ENCODE measurements around the gene SMURF2. TPM values are rescaled to one million over a fixed set of nuclear protein-coding genes. Genes with fewer than 3 reads are reported as not detected.

Gene SMURF2
- total and polyA plus RNA-seq, 9 of the 15 experiments (the other 6 are each of a cell fraction or from before 2014, with no cell fraction given), result 3.8 to 22.0 (median 14.8) TPM

DNA sequence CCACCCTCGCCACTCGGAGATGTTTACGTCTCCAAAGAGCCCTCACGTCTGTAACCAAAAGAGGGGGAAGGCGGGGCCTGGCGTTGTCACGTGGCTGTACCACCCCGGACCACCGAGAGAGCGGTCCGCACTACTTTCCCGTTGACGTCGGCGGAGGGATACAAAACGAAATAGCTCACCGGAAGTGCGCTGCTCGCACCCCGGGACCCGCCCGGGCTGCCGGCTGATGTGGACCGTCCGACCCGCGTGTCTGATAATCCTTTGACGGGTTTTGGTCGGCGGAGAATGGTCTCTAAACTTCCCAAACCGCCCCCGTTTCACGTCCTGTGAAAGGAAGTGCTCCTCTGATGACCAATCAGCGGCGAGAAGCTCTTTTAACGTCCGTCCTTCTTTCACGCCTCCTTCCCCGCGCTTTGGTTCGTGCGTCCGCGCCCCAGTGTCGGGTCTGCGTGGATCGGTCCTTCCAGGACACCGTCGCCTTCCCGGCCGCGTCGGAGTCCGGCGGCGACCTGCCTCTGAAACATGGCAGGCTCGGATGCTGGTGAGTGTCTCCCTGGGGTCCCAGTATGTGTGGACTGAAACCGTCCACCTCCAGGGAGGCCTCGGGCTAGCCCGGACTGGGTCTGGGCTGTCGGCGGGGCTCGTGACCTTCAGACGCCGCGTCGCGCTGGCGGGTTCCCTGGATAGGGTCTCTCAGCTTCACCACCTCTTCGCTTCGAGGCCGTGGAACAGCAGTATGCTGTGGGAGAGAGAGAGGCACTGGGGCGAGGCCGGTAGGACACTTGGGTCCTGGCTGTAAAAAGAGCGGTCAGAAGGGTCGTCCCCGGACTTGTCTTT, 155.3 kb downstream of the SMURF2 start, which contains the start of gene CEP95 (continued):
- TF ChIP-seq, protein P1, sequence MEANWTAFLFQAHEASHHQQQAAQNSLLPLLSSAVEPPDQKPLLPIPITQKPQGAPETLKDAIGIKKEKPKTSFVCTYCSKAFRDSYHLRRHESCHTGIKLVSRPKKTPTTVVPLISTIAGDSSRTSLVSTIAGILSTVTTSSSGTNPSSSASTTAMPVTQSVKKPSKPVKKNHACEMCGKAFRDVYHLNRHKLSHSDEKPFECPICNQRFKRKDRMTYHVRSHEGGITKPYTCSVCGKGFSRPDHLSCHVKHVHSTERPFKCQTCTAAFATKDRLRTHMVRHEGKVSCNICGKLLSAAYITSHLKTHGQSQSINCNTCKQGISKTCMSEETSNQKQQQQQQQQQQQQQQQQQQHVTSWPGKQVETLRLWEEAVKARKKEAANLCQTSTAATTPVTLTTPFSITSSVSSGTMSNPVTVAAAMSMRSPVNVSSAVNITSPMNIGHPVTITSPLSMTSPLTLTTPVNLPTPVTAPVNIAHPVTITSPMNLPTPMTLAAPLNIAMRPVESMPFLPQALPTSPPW (CRISPR knock-in tag; IDR thresholded peaks at IDR 0.05), result peak; percentile 82
- TF ChIP-seq DMBX1 (CRISPR knock-in tag; IDR thresholded peaks at IDR 0.05; ENCODE audit: borderline replicate concordance) (0 out of 2 replicates have a peak, but pooled peaks have one; percentile 45), CEBPG (CRISPR knock-in tag; IDR thresholded peaks at IDR 0.05) (no peak), CEBPG (tag; conservative IDR thresholded peaks at IDR 0.05 in 1 of 2, IDR thresholded peaks at IDR 0.05 in 1 of 2) (peak in 1 of 2 experiments; percentile 6; a peak in 2 of 4 replicates), ZNF445 (CRISPR knock-in tag; IDR thresholded peaks at IDR 0.05; ENCODE audit: low read depth) (no peak)

GRCh38 chr17:64506201-64506575, 155.9 kb downstream of the SMURF2 start, which contains the start of gene DDX5:
TSS of gene DDX5 (minus strand) at chr17:64506289. CDS start at chr17:64506119, 170 bp downstream.
- no peaks in the 10 kb centered on the region for H3K9me1 ChIP-seq (ENCODE audit: control insufficient read depth, insufficient read depth, low read length)
- peak within 1 kb of the TSS; percentile 97 for H3K27ac ChIP-seq (ENCODE audit: extremely low read depth, low read depth, low read length)
- H3K27me3 ChIP-seq (ENCODE audit: control insufficient read depth in 2 of 2, insufficient read depth in 2 of 2, low read length in 2 of 2), result no peaks in the 10 kb centered on the region
- H4K20me1 ChIP-seq (replicated peaks; ENCODE audit: control insufficient read depth, insufficient read depth, low read length), result peaks cover 23% of the 10 kb centered on the region
- peak within 1 kb of the TSS; percentile 98 to 99 for H3K9ac ChIP-seq (ENCODE audit: insufficient read depth in 1 of 2, low read depth in 2 of 2, low read length in 2 of 2)
- CTCF ChIA-PET (ENCODE audit: low intra/inter-chr PET ratio), result interaction anchor here (0.7 kb wide), 1 partner anchor 86 kb away, joined by 3 read pairs; no protein-coding TSS in a partner anchor
- H3K36me3 ChIP-seq (ENCODE audit: control insufficient read depth, insufficient read depth, low read length), result peaks cover 73% of the 10 kb centered on the region
- DNase-seq (ENCODE audit: extremely low read depth in 1 of 4, low spot score in 3 of 4), result peak; percentile 87 to 99 (median 92)
- intact Hi-C loops (cut with micrococcal nuclease) (loop anchor here (5.0 to 10.0 kb wide), 2 partner anchors 91 to 229 kb away; no protein-coding TSS in a partner anchor), in situ Hi-C loops (cut with MboI) (no loop called here)
- peaks cover 6 to 13% of the 10 kb centered on the region in 2 experiments; a peak in 3 of 5 replicates for H3K4me1 ChIP-seq (replicated peaks in 1 of 2; ENCODE audit: control insufficient read depth in 2 of 2, insufficient read depth in 2 of 2, low read length in 2 of 2)
- H3K4me2 ChIP-seq (ENCODE audit: insufficient read depth, low read length), result peak within 1 kb of the TSS; percentile 98
- peak within 1 kb of the TSS; percentile 77 for H3K4me3 ChIP-seq
- H3K9me3 ChIP-seq (replicated peaks; ENCODE audit: control insufficient read depth, insufficient read depth, low read depth, low read length), result no peaks in the 10 kb centered on the region
- WGBS (ENCODE audit: insufficient coverage, low coverage, missing lambda C conversion rate), result under 1% methylated on average over 31 of the region's 31 CpGs
- BruUV-seq (replicated peaks), result no TSS peak
- H2AFZ ChIP-seq (ENCODE audit: low read depth, low read length), result peak within 1 kb of the TSS; percentile 82
- POLR2A ChIA-PET, result interaction anchor here (0.6 to 5.2 kb wide), 36 partner anchors 10 to 234 kb away, joined by 3 to 114 read pairs (median 6); partner anchors contain the start of genes MILR1 and POLG2
- H3K79me2 ChIP-seq (ENCODE audit: control insufficient read depth, insufficient read depth, low read length), result peaks cover 87% of the 10 kb centered on the region
- peak; percentile 85 for ATAC-seq
- FAIRE-seq, result peak; percentile 77
- TF ChIP-seq TCFL5 (CRISPR knock-in tag; conservative IDR thresholded peaks at IDR 0.05) (no peak), RBM15 (IDR thresholded peaks at IDR 0.05; ENCODE audit: insufficient read depth, low read length) (no peak), SREBF1 (IDR thresholded peaks at IDR 0.05; ENCODE audit: borderline replicate concordance, low read depth, low read length) (no peak), HDAC8 (tag; IDR thresholded peaks at IDR 0.05) (no peak), E2F4 (CRISPR knock-in tag; IDR thresholded peaks at IDR 0.05; ENCODE audit: low read depth) (peak; percentile 57; the same call in 1 of the 2 replicates)
- TF ChIP-seq, protein P2, sequence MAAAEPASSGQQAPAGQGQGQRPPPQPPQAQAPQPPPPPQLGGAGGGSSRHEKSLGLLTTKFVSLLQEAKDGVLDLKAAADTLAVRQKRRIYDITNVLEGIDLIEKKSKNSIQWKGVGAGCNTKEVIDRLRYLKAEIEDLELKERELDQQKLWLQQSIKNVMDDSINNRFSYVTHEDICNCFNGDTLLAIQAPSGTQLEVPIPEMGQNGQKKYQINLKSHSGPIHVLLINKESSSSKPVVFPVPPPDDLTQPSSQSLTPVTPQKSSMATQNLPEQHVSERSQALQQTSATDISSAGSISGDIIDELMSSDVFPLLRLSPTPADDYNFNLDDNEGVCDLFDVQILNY (CRISPR knock-in tag; IDR thresholded peaks at IDR 0.05), result no peak
- TF ChIP-seq, protein P3, sequence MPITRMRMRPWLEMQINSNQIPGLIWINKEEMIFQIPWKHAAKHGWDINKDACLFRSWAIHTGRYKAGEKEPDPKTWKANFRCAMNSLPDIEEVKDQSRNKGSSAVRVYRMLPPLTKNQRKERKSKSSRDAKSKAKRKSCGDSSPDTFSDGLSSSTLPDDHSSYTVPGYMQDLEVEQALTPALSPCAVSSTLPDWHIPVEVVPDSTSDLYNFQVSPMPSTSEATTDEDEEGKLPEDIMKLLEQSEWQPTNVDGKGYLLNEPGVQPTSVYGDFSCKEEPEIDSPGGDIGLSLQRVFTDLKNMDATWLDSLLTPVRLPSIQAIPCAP (CRISPR knock-in tag; IDR thresholded peaks at IDR 0.05; ENCODE audit: borderline replicate concordance), result 0 out of 2 replicates have a peak, but pooled peaks have one; percentile 79

Measured in K562 (cell line).